GM19438 (cell line): ENCODE data around the gene MS4A14.
"Not testable (repeated sequence)": the region's sequence is repeated elsewhere in the genome, so short reads cannot be mapped to it uniquely, and the experiment has no call there.

Source experiments
- ATAC-seq: cut with Tn5 transposase; IDR thresholded peaks from one replicate; pipeline ENCODE4 v1.9.1; 2021; ENCODE audit warnings: low read depth; ENCODE audit not compliant: unreplicated experiment

Gene MS4A14

GRCh38 chr11:60378354-60378753 lies 17.9 kb upstream of the MS4A14 start, which contains the start of gene MS4A7:
TSS of gene MS4A7 (plus strand) at chr11:60378532. CDS start at chr11:60383142, 4,610 bp downstream.
- ATAC-seq, result peak; percentile 82

- ATAC-seq, result peak; percentile 86
Measured at GRCh38 chr11:60389279-60389910, 6.9 kb upstream of the MS4A14 start.

- ATAC-seq, result no peak
Measured at GRCh38 chr11:60390419-60390818, 5.8 kb upstream of the MS4A14 start.

- ATAC-seq, result no peak
Measured at GRCh38 chr11:60392361-60392760, 3.9 kb upstream of the MS4A14 start.

- ATAC-seq, result no peak
Measured at GRCh38 chr11:60393016-60393415, 3.2 kb upstream of the MS4A14 start.

GRCh38 chr11:60394666-60395380 lies 1.4 kb upstream of the MS4A14 start:
- ATAC-seq, result no peak

GRCh38 chr11:60396799-60397198 lies 540 bp downstream of the MS4A14 start:
- peak; percentile 66 for ATAC-seq

- no peak for ATAC-seq
Measured at GRCh38 chr11:60420015-60420414, 23.8 kb downstream of the MS4A14 start.

- no peak for ATAC-seq
Measured at GRCh38 chr11:60422609-60423008, 26.4 kb downstream of the MS4A14 start.

GRCh38 chr11:60428517-60428916 lies 32.3 kb downstream of the MS4A14 start:
- no peak for ATAC-seq

GRCh38 chr11:60429272-60429671 lies 33.0 kb downstream of the MS4A14 start, which contains the start of gene MS4A5:
TSS of gene MS4A5 (plus strand) at chr11:60429572. CDS start at chr11:60429675, 103 bp downstream.
- ATAC-seq, result no peak

- ATAC-seq, result no peak
Measured at GRCh38 chr11:60431251-60431650, 35.0 kb downstream of the MS4A14 start.

- ATAC-seq, result no peak
Measured at GRCh38 chr11:60433401-60433800, 37.1 kb downstream of the MS4A14 start.

- ATAC-seq, result no peak
Measured at GRCh38 chr11:60447070-60447469, 50.8 kb downstream of the MS4A14 start.

- ATAC-seq, result no peak
Measured at GRCh38 chr11:60447846-60448245, 51.6 kb downstream of the MS4A14 start.

GRCh38 chr11:60451185-60451584 lies 54.9 kb downstream of the MS4A14 start:
- not testable (repeated sequence) for ATAC-seq

- ATAC-seq, result no peak
Measured at GRCh38 chr11:60454212-60454611, 58.0 kb downstream of the MS4A14 start.

- ATAC-seq, result peak; percentile 73
Measured at GRCh38 chr11:60455531-60456042, 59.3 kb downstream of the MS4A14 start, which contains the start of gene MS4A1. TSS of gene MS4A1 (plus strand) at chr11:60455847. CDS start at chr11:60462375, 6,528 bp downstream.

GRCh38 chr11:60457576-60457975 lies 61.3 kb downstream of the MS4A14 start:
- ATAC-seq, result peak; percentile 43

GRCh38 chr11:60459345-60459744 lies 63.1 kb downstream of the MS4A14 start:
- ATAC-seq, result no peak
